ENCODE results near the gene VAV2.
"Not testable (repeated sequence)": the region's sequence is repeated elsewhere in the genome, so short reads cannot be mapped to it uniquely, and the experiment has no call there.

VAV2 gene

DNA sequence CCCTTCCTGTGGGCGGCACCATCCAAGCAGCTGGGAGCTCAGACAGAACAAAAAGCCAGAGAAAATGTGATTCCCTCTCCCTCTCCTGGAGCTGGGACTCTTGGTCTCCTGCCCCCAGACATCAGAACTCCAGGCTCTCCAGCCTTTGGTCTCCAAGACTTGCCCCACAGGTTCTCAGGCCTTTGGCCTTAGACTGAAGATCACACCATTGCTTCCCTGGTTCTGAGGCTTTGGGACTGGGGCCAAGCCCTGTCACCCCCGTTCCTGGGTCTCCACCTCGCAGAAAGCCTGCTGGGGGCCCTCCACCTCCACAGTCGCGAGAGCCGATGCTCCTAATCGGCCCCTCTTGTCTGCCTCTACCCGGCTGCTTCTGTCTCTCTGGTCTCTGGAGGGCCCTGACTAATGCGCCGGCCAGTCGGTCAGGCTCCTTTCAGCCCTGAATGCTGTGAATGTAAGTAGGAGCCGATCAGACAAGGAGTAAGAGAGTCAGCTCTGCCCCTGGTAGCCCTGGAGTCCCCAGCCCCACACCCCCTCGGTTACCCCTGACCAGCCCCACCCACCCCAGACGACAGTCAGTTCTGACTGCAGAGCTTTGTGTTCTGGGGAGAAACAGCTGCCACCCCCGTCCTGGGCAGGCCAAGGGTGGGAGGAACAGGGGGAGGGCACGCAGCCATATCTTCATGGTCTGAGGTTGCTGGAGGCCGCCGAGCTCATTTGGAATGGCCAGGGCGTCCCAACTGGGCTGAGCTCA lies 57.5 kb downstream of the VAV2 start:
- peak in 1 of 3 experiments; percentile 13 for DNase-seq

DNA sequence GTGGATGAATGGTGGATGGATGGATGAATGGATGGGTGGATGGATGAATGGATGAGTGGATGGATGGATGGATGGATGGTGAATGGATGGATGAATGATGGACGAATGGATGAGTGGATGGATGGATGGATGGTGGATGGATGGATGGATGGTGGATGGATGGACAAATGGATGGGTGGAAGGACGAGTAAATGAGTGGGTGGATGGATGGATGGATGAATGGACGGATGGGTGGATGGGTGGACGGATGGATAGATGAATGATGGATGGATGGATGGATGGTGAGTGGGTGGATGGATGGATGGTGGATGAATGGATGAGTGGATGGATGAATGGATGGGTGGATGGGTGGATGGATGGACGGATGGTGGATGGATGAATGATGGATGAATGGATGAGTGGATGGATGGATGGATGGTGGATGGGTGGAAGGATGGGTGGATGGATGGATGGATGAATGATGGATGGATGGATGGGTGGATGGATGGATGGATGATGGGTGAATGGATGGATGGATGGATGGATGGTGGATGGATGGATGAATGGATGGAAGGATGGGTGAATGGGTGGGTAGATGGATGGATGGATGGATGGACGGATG lies 58.6 kb downstream of the VAV2 start:
- no peak for DNase-seq

DNA sequence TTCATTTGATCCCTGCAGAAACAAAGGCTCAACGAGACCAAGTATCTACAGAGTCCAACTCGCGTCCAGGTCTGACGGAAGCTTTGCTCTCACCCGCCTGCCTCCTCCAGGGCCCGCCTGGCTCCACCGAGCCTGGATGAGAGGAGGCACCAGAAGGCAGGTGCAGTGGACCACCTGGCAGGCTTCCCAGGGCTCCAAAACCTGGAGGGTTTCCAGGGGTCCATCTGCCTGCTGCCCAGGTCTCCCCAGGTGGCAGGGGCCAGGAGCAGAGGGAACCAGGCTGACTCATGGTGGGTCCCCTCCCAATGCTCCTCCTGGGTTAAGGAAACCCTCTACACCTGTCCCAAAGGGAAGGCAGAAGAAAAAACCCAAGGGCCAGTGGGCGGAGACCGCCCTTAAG lies 59.5 kb downstream of the VAV2 start:
- peak in 1 of 3 experiments; percentile 25 for DNase-seq

DNA sequence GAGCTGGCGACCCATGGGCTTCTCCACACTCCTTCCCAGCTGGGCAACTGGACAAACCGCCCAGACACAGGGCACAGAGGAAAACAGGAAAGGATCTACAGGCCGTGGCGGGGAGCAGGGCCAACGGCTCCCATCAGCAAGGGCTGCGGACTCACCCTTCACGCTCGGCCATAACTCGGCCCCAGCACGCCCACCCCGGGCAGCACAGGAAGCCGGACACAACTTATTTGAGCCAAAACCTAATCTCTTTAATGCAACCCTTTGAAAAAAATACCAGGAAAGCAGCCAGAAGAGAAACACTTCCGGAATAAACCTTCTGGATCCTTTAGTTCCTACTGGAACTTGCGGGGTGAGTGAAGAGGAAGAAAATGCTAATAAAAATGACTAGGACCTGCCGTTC lies 59.9 kb downstream of the VAV2 start:
- DNase-seq = no peak

- DNase-seq = peak in 2 of 3 experiments; percentile 71 to 85
Observed at GRCh38 chr9:133930682-133931485, 61.2 kb downstream of the VAV2 start.

- DNase-seq = peak in 1 of 3 experiments; percentile 58
Observed at GRCh38 chr9:133930046-133930681, 62.0 kb downstream of the VAV2 start.

DNA sequence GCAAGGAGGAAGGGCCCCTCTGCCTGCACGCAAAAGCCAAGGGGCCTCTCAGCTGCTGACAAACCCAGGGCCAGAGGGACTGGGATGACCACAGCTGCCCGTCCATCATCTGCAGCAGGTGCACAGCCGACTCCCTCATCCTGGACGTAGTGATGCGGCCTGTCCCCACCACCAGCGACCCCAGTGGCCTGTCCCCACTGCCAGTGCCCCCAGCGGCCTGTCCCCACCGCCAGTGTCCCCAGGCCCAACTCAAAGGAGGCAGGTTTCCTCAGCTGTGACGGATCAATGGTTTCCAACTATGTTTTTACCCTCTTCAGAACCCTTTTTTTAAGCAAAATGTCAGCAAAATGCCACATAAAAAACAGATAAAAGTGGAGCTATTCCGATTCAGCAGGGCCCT lies 62.5 kb downstream of the VAV2 start:
- DNase-seq = no peak

- peak in 2 of 3 experiments; percentile 13 to 63 for DNase-seq
Observed at GRCh38 chr9:133928248-133928764, 63.8 kb downstream of the VAV2 start.

DNA sequence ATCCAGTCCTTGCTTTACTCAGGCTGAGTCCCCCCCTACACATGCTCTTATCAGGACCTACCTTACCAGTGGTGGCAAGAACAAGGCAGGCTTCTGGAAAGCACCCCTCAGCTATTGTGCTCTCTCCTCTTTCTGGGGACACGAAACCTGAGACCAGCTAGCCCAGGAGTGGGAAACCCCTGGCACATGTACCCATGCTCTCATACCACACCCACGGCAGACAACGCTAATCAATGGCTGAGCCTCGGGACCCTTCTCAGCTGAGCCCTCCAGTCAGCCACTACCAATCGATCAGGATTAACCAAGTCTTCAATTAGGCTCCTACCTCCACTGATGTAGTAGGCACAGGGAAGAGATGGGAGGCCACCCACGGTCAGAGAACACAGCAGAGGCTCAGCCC lies 65.1 kb downstream of the VAV2 start:
- no peak for DNase-seq

DNA sequence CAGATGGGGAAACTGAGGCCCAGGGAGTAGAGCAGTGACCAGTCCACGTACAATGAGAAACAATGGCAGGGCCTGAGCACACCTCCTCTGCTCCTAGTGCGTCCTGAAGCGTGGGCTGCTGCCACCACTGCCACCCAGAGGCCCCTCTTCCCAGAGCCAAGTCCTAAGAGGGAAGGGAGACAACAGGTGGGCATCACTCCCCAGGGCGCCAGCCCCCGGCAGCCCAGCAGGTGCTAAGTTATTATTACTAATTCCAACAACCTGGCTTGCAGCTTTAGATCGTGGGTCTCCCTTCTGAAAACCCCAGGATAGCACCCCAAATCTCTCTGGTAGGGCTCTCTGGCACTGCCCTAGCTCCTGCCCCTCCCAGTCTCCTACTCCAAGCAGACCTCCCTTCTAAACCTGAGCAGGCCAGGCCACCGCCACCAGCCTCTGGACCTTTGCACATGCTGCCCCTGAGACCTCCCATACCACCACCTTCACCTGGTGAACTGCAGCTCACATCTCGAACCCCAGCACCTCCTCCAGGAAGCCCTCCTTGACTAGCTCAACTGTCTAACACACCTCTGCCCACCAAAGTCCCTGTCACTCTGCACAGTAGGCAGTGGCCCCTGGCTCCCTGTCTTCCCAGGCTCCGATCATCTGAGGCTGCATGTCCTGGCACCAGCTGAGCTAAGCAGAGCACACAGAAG lies 65.8 kb downstream of the VAV2 start:
- DNase-seq = no peak

DNA sequence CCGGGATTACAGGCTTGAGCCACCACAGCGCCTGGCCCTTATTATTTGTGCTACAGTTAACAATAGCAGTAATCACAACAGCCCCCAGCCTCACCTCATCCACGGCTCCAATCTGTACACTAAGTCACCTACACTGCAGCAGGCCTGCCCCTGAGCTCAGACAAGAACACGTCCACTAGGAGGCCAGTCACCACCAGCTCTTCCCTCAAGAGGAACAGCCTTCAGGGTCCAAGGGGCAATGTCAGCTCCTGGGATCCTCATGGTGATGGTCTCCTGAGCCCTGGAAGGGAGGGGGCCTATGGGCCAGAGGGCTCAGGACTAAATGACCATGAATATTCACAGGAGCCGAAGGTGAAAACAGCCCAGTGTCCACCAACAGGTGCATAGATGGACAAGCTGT lies 67.7 kb downstream of the VAV2 start:
- no peak for DNase-seq

GRCh38 chr9:133923608-133924007 lies 68.5 kb downstream of the VAV2 start:
- not testable (repeated sequence) for DNase-seq

- no peak for DNase-seq
Observed at GRCh38 chr9:133921866-133922265, 70.3 kb downstream of the VAV2 start.

GRCh38 chr9:133920471-133920870 lies 71.7 kb downstream of the VAV2 start:
- DNase-seq = no peak

- no peak for DNase-seq
Observed at GRCh38 chr9:133919253-133920115, 72.6 kb downstream of the VAV2 start.

DNA sequence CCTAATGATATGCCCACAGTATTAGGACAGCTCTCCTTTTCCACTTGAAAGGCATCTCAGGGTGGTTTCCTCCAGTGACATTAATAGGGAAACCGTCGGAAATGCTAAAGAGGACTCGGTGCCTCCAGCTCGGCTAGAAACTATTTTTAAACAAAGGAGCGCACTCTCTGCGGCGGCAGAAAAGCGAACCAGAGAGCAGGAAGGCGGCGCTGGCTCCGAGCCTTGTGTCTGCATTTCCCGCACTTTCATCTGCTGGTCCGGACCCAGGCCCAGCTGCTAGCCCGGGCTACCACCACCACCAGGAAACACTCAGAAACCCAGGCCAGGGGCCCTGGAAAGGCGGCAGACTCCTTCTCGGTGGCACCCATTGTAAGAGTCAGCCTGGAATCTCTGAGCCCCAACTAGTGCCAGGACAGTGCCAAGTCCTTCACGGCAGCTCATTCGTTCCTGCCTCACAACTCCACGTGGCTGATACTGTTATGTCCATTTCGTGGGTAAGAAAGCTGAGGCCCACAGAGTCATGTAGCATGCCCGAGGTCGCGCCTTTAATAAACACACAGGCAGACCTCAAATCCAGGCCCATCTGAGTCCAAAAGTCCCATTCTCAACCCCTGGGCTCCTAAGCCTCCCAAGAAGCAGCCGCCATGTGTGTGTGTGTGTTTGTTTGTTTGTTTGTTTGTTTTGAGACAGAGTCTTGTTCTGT lies 73.9 kb downstream of the VAV2 start:
- DNase-seq = no peak

- DNase-seq = no peak
Observed at GRCh38 chr9:133917375-133917774, 74.7 kb downstream of the VAV2 start.

DNA sequence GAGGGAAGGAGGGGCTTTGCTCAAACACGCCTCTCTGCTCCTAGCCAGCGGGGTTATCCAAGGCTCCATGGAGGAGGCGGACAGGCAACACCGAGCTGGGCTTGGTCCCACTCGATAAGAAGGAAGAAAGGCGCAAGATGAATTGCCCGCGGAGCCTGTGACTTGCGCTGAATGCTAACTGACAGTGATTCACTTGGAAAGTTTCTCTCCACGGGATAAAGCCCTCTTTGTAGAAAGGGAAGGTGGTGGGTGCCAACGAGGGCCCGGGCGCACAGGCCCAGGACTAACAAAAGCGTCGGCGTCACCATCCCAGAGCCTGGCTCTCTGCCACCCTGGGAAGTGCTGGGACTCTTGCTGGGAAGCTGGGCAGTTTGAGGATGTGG lies 76.0 kb downstream of the VAV2 start:
- DNase-seq = no peak

GRCh38 chr9:133915534-133916158 lies 76.5 kb downstream of the VAV2 start:
- no peak for DNase-seq
